Neural progenitor cell (in vitro differentiated cells): Measurements from ENCODE around the gene RNLS.

Source experiments
- CTCF ChIP-seq: fragments of 200-600 bp; sonication (generic); IDR thresholded peaks from 2 replicates; pipeline ENCODE4 v1.5.1; 2017; ENCODE audit warnings: antibody characterized with exemption, mild to moderate bottlenecking
- EZH2 ChIP-seq: fragments of 200-600 bp; sonication (generic); IDR thresholded peaks from 2 replicates; pipeline ENCODE4 v1.6.1; 2017; ENCODE audit warnings: antibody characterized with exemption, mild to moderate bottlenecking, moderate library complexity
- EZH2phosphoT487 ChIP-seq: fragments of 200-600 bp; sonication (generic); IDR thresholded peaks from 2 replicates; pipeline ENCODE4 v1.6.1; 2017; ENCODE audit warnings: antibody characterized with exemption

GRCh38 chr10:88415533-88416130 lies 167.5 kb downstream of the RNLS start:
- TF ChIP-seq CTCF (no peak), EZH2phosphoT487 (no peak), EZH2 (no peak)
